Inflammatory macrophage (primary cell): ENCODE results near the gene ERC2.

ENCODE experiments used
- DNase-seq, 2 donors: peaks; one replicate each; pipeline ENCODE4 v3.0.0-alpha.2; 2020 to 2022

Gene ERC2

DNA sequence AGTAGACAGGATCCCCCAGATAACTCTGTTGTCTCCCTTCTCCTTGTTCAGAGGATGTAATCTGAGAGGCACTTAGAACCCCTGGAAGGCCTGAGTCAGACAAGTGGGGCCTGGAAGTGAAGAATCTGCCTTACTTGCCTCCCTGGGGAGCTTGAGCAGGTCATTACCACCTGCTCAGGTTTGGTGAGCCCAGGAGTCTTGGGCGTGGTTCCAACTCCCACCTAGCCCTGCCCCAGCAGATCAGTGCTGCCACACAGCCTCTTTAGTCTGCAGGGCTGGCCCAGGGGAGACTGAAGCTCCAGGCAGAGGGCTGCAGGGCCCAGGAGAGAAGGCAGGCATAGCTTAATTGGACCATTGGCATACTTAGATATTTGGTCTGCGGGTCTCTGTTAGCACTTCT, 230.0 kb downstream of the ERC2 start:
- no peak for DNase-seq

DNA sequence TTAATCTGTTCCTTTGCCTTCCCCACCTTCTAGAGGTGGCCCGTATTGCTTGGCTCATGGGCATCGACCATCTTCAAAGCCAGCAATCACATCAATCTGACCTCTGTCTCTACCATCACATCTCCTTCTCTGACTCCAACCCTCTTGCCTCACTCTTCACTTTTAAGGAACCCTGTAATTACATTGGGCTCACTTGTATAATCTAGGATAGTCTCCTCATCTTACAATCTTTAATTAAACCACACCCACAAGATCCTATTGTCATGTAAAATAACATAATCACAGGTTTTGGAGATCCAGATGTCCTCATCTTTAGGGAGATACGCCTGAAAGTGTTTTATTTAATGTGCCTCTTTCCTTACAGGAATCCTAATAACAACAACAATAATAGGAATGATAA, 234.5 kb downstream of the ERC2 start:
- DNase-seq, result no peak

DNA sequence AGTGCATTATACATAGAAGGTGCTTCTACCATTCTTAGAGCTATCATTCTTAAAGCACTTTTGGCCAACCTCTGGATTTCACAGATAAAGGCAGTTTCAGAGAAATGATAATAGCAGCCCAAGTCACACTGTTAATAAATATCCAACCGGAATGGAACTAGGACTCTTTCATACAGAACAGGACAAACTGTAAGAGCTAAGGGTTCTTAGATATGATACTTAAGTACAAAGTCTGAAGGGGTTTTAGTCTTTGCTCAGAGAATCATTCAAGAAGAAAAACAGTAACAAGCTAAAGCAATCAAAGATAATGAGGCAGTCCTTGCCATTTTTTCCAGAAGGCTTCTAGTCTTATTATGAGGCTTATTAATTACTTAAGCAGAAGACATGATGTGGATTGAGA, 239.0 kb downstream of the ERC2 start:
- no peak for DNase-seq

DNA sequence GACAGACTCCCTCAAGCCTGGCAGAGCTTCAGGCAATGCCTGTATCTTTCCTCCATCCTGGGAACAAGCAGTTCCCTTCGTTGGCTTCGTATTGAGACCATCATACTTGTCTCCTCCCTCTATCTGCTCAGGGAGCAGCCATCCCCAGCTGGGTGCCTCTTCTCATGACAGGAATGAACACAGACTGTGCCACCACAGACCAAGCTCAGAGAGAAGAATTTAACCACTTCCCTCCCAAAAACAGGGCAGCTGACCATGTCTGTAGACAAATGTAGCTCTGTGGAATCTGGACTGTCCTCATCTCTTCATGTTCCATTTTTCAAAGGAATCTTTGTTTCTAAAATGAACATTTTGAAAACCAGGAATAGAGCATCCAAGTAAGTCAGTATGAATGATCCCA, 245.4 kb downstream of the ERC2 start:
- DNase-seq, result no peak

DNA sequence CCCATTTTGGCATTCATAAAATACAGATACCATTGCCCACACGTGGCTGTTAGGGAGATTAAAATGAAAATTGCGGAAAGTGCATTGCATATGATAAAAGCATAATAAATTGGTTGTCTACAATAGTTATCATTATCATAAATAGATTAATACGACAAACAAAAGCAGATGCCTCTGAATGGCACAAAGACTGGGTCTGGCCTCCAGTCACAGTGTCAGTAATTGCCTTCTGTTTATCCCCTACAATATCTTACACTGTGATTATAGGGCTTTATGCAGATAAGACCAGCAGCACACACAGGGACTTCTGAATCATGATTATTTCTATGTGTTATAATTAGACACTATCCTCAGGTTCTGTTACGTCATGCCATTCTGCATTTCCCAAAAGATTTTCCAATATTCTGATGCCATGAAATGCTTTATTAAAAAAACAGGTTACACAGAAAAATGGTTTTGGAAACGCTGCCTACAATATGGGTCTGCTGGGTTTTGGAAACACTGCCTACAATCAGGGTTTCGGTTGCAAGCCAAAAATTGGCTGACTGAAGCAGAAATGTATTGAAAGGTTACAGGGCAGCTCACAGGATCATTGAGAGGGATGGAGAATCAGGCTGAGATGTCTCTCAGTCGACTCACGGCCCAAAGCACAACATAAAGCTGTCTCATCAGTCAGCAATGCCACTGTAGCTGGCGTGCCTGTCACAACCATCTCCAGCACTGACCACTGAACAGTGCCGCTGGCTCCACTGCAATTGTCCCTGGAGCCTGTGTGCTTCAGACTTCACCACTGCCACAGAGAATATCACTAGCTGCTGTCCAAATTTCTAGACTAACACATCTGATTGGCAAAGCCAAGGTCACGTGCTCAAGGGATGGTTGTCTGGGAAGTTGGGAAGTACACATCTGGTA, 248.1 kb downstream of the ERC2 start:
- DNase-seq, result no peak

DNA sequence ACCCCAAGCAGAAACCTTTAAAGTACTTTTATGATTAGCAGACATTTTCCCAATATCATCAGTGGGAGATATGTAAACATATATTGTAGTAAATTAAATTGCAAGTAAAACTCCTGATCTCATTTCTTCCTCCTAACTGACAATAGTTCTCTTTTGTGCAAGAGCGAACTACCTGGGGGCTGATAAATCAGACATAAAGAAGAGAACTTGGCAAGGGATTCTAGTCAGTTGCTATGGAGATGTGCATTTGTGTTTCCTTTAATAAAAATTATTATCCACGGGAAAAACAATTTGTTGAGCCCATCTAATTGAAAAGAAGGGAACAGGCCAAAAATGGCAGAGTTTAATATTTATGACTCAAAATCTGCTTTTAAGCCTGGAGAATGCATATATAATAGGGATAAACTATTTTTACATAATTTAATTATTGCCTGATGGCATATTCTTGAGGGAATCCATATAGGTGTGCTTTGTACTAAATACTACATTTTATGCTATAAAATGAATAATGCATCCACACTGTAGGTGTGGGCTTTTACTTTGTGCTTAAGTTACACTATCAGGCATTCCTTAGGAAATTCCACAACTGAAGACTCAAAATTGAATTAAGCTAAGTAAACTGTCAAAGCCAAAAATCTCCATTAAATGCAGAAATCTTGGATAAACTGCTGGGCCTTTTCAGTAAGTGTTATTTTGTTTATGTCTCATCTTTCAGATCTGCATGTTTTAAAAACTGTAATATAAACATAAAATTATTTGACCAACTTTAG, 258.1 kb downstream of the ERC2 start:
- no peak for DNase-seq

DNA sequence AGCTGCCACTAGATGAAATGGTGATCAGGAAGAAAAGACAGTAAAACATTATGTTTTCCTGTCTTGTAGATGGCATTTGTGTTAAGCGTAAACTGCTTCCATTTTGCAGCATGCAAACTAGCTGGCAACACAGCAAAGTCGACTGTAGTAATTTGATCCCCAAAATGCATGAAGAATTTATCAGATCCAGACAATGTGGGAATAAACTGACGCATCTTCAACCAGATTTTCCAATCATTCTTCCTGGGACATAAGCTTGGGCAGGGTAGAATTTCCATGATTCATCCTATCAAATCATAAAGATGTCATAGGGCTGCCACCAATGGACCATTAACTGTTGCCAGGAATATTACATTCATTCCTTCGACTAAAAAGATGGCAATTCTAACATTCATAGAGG, 260.3 kb downstream of the ERC2 start:
- no peak for DNase-seq

DNA sequence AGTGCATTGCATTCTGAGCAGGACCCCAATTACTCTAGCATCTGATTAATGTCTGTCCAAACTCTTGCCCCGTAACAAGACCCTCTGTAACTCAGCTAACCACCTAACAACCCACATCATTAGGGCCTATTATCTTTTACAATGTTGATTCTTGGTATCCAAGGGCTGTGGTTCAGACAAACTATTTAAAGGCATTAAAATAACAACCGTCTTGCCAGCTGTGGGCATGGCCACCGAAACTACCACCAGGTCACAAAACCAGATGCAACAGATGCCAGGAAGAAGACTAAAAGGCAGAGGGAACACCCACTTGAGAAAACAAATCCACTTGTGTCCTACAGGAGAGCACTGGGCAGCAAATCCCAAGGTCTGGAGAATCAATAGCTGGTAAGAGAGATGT, 262.9 kb downstream of the ERC2 start:
- no peak for DNase-seq

DNA sequence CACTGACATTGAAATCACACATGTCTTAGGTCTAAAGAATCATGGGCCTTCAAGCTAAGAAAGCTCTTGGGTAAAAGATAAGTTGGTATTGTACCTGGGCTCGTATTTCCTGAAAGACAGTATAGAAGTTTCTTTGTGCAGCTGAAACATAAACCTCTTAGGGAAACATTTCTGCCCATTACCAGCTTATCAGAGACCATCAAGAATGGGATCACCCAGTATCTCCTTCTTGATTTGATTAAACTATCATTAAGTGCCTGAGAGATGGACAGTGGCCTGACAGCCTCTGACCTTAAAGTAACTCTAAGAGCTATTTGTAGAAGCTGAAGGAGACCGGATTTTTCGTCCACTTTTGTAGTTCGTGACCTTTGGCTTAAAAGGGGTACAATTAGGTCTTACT, 265.3 kb downstream of the ERC2 start:
- DNase-seq, result no peak

DNA sequence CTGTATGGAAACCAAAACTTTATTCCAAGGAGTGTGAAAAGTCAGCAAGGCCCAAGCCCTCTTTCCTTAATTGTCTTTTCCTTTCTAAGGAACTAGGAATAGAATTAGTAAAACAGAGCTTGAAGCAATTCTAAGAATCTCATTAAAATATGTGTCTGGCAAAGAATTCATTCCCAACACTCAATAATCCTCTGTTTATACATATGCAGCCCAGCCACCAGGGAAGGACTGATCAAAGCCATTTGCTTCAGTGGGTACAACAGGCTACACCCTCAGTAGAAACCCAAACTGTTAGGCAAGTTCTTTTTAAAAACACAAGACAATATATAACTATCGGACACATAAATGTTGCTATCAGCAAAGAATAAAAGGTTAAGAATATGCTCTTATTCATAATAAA, 266.9 kb downstream of the ERC2 start:
- no peak for DNase-seq

DNA sequence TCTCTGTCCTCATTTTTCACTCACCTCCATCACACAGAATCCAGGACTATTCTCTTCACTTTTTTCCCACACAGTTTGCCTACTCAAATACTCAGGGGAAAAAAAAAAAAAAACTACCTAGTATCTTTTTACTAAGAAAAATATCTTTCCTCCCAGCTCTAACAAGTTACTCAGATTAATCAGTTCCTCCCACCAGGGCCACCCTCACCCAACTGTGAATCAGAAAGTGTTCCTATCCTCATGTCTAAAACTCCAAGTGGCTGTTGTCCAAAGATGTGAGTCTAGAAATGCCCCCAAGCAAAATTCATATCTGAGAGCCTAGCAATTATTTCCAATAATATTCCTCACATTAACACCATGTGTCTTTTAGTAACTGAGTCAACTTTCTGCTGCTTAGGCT, 268.0 kb downstream of the ERC2 start:
- DNase-seq, result no peak

DNA sequence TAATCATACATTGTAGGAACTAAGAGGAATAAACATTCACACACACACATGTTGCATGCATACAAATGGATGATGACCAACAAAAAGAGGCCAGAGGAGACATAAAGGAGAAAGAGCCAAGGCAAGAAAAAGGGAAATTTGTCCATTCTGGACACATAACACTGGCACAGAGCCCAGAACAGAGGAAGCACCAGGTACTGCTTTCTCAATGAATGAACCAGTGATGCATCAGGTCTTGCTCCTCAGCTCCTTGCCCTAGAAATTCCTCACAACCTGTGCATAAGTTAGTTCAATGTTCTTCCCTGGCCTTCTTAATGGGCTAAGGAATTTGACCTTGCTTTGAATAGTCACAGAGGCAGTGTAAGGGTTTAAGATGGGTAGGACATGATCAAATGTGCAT, 270.3 kb downstream of the ERC2 start:
- no peak for DNase-seq

DNA sequence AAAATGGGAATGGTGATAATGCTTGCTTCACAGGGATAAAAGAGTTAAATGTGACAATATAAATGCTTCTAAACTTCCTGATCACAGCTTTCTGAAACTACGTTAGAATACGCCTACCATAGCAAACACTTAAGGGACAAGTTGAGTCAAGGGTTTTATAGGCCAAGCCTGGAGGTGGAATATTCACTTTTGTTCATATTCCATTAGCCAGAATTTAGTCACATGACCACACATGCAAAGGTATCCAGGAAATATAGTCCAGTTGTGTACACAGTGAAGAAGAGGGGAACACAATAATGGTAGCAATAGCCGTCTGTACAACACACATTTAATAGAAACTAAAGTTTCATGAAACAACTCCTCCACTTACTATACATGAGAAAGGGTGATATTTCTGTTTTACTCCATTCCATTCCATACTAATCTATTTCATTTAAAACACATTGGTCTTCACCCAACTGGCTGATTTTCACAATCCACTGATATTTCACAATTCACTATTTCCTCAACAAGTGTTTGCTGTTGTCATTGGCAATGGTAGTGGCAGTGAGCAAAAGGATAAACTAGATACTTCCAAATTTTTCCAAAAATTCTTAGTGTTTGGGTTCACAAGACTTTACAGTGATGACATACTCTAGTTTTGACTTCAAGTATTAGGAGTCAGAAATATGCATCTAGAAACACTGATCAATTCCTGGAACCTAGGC, 270.9 kb downstream of the ERC2 start:
- peak; percentile 3 to 42 for DNase-seq

DNA sequence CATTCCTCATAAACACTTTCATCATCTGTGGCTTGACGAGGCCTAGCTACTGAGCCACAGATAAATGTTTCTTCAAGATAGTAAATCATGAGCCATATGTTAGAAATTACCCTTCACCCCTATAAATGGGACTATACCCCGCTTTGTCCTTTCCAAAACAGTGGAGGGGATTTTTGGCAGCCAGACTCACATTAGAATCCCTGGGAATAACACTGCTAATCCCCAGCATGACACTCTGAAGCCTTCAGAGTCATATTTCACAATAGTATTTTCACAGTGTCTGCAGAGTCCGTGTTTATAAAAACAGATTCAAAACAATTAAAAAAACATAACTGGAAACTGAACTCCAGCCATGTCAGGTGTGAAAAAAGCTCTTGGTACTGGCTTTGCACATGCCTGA, 271.6 kb downstream of the ERC2 start:
- DNase-seq, result no peak

DNA sequence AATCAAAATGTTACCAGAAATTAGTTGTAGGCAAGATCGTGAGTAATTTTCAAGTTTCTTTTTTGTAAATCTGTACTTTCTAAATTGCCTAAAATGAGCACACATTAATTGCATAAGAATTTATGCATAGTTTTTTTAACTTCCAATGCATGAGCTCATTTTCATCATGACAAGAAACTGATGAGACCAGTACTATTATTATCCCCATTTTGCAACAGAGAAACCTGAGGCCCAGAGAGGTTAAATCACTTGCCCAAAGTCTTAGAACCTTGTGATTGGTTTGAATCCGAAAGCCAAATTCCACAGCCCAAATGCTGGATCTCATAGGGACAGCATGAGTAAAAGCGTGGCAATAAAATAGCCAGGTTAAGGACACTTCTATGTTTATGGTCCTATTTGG, 274.7 kb downstream of the ERC2 start:
- no peak for DNase-seq

DNA sequence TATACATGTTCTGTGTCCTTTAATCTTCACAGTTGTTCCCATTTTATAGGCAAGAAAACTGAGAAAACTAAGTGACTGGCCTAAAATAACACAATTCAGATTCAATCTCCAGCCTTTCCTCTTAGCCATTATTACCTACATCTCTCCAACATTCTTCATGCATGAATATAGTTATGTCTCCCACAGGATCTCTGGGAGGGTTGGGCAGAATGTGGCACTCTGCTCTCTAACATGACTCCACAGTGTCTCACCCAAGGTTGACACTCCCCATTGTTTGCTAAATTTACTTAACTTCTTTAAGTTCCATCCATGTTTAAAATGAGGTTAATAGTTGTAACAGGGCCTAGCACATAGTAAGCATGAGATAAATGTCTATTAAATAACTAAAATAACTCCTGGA, 276.3 kb downstream of the ERC2 start:
- no peak for DNase-seq

DNA sequence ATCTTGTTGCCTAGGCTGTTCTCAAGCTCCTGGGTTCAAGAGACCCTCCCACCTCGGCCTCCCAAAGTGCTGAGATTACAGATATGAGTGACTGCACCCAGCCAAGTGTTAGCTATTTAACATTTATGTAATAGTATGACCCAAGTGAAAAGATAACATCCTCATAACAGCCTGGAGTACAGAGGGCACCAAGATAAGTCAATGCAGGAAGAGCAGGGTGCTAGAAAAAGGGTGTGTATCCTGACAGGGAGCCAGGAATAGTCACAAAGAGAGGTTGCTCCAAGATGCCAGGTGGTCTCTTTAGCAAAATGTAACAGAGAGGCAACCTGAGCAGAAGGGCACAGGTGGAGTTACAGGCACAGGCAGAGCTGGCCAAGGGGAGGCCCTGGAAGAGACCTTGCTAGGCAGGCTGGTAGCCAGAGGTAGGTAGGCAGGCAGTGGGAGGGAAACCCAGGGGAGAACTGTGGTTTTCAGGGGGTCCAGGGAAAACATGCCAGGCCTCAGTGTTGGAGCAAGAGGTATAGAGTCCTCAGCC, 277.4 kb downstream of the ERC2 start:
- DNase-seq, result no peak

DNA sequence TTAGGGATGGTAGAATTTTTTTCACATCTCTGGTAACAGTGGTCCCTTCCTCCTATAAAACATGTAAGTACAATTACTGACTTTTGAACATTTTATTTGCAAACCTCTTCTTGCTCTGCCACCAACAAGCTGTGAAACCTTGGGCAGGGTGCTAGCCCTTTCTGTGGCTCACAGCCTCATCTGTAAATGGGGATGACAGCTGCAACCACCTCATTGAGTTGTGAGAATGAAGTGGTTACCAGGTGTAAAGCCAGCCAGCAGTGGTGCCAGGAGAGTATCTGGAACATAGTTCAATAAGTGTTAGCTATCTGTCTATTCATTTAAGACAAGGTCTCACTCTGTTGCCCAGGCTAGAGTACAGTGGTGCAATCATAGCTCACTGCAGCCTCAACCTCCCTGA, 278.1 kb downstream of the ERC2 start:
- no peak for DNase-seq

DNA sequence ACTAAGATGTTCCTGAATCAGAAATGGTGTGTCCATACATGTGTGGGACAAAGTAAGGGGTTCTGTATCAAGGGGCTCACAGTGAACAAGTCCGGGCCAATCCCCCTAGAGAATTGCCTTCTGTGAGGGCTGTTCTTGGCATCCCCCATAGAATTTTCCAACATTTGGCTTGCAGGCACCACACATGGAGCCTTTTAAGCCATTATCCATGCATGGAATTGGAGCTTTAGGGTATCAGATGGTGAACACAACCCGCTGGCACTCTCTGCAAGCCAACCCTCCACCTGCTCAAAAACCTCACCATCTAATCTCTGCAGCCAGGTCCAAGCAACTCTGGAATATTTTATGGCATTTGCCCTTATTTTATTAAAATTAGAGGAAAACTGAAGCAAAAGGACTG, 278.7 kb downstream of the ERC2 start:
- DNase-seq, result no peak

DNA sequence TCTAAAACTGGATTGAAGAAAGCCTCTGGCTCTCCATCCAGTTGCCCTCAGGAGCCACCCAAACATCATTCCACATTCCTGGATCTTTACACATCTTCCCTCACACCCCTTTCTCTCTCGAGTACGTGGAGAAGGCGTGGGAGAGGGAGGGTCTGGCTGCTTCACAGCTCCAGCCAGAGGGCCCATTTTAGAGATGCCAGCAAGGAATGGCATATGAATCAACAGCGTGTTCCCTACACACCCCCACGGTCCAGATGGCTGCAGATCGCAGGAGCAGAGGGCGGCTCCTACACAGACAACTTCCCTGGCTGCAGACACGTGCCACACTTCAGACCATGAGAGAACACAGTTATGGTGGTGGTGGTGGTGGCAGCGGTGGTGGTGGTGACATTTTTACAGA, 280.1 kb downstream of the ERC2 start:
- no peak for DNase-seq

DNA sequence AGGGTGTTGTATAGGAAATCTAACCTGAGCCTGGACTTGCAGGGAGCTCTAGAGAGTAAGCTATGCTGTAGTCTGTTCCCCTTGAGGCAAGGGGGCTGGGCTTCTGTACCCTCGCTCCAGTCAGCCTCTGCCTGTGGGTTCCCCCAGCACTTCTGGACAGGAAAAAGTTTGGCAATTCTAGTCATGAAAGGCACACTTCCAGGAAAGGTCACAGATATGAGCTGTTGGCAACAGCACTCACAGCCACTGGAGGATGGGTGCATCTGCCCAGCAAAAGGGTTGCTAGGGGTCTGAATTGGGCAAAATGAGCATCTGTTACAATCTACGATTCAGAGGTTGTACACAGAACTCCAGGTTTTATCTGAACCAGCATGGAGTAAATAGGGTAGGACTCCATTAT, 281.2 kb downstream of the ERC2 start:
- DNase-seq, result no peak

DNA sequence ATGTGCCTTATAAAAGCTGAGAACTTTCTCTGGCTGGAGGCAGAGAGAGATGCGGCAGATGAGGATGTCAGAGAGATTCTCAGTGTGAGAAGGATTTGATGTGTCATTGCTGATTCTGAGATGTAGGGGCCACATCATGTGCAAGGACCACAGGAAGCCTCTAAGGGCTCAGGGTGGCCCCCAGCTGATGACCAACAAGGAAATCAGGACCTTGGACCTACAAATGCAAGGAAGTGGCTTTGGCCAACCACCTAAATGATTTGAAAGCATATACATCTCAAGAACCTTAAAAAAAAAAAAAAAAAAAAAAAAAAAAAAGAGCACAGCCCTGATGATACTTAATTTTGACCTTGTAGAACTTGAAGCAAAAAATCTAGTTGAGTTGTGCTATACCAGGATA, 282.4 kb downstream of the ERC2 start:
- DNase-seq, result no peak

DNA sequence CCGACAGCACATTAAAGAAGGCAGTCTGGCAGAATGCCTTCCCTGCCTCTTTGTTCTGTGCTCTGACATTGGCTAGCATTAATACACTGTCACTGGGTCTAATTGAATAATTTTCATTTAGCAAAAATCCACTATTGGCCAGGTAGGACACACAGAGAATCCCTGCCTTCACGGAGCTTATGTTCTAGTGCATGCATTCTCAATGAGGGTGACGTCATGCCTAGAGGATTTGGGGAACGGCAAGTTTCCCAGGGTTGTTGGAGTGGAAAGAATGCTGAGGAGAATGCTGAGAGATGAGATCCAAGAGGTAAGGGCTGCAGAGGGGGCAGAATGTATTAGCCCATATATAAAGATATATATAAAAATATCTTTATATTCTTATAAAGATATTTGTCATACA, 284.7 kb downstream of the ERC2 start:
- no peak for DNase-seq
